Stimulated activated CD4-positive, alpha-beta T cell treated with anti-CD3 and anti-CD28 coated beads, Interleukin-1b, Interleukin-23, amount 100 ng/mL, for 48 hours (primary cell): ENCODE data around the gene ATP5F1D.

Experiments used
- DNase-seq: peaks from one replicate; pipeline ENCODE4 v3.0.0-alpha.2; 2020

The ATP5F1D gene

DNA sequence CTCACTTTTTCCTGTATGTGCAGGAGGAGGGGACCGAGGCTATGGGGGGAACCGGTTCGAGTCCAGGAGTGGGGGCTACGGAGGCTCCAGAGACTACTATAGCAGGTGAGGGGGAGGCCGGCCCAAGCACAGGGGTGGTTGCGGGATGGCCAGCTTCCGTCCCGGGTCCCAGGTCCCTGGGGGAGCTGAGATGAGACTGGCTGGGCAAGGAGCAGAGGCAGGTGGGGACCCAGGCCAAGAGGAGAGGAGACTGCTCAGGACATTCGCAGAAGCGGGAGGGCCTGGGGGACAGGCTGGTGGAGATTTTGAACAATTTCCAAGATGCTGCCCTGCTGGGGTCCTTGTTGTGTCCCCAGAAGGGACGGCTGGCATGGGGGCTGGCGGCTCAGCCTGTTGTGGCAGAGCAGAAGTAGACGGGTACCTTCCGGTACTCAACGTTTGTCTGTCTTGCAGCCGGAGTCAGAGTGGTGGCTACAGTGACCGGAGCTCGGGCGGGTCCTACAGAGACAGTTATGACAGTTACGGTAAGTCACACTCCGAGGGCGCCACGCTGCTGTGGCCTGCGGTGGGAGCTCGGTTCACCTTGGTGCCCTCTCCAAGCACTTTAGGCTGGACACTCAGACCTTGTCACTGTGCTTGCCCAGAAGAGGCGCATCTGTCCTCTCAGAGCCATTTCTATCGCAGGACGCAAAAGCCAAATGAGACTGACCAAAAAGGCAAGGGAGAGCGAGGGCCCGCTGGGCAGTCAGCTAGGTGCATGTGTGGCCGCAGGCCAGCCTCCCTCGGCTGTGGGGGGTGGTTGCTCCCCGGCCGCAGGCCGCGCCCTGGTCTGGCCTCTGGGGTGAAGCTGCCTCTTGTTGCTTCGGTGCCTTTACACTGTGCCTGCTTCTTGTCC, 30.2 kb downstream of the ATP5F1D start:
- DNase-seq: no peak

DNA sequence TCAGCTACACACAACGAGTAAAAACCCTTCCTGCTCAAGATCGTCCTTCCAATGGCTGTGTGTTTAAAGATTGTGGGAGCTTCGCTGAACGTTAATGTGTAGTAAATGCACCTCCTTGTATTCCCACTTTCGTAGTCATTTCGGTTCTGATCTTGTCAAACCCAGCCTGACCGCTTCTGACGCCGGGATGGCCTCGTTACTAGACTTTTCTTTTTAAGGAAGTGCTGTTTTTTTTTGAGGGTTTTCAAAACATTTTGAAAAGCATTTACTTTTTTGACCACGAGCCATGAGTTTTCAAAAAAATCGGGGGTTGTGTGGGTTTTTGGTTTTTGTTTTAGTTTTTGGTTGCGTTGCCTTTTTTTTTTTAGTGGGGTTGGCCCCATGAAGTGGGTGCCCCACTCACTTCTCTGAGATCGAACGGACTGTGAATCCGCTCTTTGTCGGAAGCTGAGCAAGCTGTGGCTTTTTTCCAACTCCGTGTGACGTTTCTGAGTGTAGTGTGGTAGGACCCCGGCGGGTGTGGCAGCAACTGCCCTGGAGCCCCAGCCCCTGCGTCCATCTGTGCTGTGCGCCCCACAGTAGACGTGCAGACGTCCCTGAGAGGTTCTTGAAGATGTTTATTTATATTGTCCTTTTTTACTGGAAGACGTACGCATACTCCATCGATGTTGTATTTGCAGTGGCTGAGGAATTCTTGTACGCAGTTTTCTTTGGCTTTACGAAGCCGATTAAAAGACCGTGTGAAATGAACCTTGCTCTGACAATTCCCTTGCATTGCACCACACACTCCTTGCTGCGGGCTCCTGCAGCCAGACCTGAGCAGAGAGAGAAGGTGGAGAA, 31.1 kb downstream of the ATP5F1D start:
- no peak for DNase-seq

DNA sequence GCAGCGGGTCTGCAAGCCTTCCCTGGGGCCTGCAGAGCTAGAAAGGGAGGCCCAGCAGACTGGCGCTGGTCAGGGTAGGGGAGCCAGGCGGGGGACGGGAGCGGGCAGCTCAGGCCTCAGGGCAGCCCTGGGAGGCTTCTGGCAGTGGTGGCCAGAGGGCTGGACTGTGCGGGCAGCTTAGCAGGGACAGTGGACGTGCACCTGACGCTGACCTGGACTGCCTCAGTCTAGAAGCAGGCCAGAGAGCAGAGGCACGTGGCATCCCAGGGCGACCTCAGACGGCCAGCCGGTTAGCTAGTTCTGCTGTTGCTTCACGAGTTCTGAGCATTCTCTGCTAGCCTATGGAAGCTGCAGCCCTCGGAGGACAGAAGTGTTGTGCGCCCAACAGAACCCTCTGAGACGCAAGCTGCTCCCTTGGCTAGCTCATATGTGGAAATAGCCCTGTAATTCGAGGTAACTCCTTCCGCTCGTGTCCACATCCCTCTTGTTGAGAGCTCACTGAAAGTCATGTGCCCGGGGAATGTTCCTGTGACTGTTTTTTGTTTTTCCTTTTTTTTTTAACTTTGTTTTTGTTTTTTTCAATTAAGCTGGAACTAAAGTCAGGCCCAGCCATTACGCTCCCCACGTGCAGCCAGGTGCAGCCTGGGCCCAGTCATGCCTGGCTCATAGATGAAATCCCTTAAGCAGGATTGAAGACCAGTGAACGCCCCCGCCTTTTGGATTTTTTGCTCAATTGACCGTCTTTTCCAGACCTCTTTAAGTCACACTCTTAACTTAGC, 31.9 kb downstream of the ATP5F1D start:
- no peak for DNase-seq

DNA sequence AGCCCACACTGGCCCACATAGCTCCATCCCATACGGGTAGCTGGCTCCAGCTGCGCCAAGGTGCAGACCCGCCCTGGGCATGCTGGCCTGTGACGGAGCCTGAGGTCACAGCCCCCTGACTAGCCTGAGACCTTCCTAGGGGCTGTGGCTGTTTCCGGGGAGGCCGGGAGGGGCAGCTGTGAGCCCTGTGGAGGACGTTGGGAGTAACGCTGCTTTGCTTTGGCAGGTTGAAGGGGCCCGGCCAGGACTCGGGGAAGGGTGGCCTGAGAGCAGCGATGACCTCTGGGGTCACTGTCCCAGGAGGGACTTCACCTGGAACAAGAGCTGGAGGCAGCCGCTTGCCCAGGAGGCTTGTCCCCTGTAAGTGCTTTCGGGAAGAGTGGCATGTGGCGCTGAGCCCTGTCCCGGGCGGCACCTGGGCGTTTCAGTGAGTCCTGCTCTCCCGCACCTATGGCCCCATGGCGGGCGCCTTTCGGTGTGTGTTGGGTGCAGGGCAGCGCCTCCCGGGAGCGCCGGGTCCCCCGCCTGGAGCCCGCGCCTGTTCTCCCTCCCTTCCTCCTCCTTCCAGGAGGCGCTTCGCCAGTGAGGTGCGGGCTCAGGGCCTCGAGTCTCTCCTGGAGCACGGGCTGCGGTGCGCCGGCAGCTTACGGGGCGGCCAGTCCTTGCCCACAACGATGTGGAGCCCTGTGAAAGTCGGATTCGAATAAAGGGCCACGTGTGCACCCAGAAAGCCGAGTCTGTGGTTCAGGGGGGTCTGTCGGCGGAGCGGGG, 32.7 kb downstream of the ATP5F1D start:
- no peak for DNase-seq

DNA sequence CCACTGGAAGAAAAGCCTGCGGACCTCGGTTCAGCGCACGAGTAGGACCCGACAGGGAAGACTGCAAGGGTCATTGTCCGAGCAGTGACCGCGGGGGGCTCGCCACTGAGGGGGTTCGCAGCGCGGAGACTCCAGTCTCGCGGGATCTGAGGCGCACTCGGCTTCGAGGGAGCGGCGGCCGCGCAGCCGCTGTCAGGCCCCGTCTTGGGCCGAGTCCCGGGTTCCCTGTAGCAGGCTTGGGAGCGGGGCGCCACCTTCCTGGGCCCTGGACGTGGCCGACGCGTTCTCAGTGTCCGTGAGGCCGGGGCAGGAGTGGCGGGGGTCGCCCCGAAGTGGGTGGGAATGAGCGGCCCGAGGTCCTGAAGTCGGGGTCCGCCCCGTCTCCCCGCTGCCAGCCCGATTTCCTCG, 33.3 kb downstream of the ATP5F1D start:
- DNase-seq: no peak

DNA sequence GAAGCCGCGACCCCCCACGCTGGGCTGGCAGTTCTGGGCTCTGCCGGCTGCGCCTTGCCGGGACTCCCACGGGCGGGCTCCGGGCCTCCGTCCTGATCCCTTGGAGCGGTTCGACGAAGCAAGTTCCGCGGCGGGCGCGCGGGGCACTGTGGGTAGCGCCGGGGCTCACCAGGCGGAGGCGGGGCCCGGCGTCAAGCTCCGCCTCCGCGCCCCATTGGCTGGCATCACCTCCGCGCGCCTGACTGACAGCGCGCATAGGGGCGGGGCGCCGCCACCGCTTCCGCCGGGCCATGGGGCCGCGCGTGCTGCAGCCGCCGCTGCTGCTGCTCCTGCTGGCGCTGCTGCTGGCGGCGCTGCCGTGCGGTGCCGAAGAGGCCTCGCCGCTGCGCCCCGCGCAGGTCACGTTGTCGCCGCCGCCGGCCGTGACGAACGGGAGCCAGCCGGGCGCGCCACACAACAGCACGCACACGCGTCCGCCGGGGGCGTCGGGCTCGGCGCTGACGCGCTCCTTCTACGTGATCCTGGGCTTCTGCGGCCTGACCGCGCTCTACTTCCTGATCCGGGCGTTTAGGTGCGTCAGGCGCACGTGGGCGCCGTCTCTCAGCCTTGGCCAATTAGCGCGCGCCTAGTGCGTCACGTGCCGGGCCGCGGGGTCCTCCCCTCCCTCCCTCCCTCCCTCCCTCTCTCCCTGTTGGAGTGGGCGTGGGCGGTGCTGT, 33.9 kb downstream of the ATP5F1D start, which contains the start of gene FAM174C:
FAM174C (plus strand) TSS at position 271 of the 716 bp plus-strand sequence; CDS start at position 291, 20 bp downstream.
- peak; percentile 98 for DNase-seq

DNA sequence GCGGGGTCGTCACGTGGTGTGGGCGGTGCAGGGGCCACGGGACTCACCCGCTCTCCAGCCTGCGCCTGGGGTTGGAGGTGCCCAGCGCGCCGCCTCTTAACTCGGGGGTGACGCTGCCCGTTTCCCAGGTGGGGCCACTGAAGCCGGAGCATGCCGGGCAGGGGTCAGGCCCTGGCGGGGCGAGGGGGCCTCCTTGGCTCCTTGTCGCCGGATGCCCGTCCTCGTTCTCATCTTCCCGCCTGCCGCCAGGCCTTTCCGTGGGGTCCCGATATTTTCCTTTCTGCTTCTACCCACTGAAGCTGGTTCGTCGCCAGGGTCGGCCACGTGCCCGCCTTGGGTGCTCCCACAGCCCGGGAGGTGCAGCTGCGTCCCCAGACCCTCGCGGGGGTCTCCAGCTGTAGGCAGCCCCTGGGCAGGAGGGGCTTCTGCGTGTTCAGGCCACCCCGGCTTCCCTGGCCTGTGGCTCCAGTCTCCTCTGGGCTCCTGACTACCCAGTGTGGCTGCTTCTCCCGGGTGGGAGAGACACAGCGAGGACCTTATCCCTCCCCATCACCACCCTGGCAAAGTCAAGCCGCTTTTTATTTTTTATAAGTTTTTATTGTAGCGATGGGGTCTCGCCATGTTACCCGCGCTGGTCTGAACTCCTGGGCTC, 34.6 kb downstream of the ATP5F1D start:
- DNase-seq: no peak

DNA sequence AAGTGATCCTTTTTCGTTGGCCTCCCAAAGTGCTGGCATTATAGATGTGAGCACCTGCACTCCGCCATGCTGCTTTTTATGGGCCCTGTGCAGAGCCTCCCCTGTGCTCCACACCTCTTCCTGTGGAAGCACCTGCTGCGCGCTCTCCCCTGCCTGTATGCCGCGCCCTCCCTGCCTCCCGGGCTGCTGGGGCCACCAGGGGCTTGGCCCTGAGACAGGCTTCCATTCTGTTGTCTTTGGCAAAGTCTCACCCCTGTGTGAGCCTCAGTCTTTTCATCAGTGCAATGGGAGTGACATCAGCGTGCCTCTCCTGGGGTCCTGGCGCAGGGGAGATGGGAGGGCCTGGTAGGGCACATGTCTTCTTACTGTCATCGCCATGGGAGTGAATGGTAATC, 35.1 kb downstream of the ATP5F1D start:
- peak; percentile 49 for DNase-seq

DNA sequence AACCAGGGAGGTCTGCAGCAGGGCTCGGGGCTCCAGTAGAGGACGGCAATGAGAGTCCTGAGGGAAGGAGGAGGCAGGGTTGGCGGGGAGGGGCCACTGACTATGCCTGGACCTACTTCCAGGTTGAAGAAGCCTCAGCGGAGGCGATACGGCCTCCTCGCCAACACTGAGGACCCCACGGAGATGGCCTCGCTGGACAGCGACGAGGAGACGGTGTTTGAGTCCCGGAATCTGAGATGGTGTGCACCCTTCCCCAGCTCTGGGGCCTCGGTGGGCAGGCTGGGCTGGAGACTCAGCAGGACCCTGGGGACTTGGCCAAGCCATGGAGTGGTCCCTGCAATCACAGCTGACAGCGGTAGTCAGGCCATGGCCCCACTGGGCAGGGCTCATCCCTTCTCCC, 35.5 kb downstream of the ATP5F1D start:
- no peak for DNase-seq

DNA sequence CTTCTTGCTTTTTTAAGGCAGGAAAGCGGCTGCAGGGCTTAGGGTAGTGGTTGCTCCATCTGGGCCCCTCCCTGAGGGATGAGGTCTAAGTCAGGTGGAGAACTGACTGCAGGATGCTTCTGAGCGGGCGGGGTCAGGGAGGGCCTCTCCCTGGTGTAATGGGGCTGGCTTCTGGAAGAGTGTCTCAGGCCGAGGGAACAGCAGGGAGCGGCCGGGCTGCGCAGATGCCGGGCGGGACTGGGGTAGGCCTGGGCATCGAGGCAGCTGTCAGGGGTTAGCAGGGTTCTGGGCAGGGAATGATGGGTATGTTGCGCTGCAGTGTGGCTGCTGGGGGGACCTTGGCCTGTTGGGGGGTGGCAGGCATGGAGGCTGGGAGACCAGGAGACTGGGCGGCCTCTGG, 36.5 kb downstream of the ATP5F1D start:
- DNase-seq: no peak

DNA sequence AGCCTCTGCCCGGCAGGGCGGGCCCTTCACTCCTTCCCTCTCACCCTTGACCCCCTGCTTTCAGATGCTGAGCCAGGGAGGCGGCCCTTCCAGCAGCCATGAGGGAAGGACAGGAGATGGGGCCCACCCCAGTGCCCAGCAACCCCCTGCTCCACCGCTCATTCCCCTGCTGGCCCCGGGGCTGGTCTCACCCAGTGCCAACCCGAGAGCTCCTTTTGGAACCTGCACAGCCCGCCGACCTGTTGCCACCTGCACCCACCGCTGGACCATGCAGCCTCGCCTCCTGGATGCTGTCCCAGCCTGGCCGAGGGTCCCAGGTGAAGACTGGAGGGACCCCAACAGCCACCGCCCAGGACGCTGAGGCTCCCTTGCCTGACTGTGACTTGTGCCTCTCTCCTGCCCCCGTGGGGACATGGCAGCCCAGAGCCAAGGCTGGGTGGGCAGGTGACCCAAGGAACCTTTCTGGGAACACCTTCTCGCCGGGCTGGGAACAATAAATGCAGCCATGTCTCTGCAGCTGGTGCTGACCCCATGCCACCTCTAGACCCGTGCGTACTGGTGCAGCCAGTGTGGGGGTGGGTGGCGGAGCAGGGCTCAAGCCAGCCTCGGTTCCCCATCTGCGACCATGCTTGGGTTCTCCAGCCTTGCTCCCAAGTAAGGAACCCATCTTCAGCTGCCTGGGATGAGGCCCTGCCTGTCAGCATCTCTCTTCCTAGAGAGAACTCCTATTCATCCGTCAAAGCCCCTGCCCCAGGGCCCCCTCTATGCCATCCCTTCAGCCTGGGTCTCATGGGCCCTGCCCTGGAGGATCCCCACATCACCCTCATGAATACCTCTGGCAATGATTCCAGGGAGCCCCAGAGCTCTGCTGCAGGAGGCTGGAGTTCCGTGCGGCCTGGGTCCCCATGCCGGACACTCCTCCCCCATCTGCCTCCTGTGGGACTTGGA, 37.4 kb downstream of the ATP5F1D start:
- DNase-seq: no peak

DNA sequence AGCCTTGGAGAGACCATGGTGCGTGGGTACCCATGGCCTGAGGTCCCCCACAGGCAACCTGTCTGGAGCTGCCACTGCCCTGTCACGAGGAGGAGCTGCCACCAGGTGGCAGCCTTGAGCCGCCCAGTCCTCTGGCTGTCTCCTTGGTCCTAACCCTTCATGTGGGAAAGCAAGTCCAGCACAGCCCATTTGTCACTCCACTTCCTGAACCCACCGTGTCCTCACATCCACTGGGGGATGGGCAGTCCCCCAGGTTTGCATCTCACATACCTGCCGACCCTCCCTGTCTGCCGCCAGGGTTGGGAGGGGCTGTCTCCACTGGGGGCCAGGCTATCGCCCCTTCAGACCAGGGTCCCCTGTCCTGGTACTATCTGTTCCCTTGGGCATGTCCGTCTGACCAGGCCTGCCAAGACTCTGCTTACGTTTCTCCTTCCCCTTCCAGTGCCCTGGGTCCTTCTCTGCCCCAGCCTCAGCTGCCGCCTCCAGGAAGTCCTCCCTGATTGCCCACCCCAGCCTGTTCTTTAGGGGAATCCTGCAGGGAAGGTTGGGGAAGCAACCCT, 38.3 kb downstream of the ATP5F1D start:
- DNase-seq: peak; percentile 77

DNA sequence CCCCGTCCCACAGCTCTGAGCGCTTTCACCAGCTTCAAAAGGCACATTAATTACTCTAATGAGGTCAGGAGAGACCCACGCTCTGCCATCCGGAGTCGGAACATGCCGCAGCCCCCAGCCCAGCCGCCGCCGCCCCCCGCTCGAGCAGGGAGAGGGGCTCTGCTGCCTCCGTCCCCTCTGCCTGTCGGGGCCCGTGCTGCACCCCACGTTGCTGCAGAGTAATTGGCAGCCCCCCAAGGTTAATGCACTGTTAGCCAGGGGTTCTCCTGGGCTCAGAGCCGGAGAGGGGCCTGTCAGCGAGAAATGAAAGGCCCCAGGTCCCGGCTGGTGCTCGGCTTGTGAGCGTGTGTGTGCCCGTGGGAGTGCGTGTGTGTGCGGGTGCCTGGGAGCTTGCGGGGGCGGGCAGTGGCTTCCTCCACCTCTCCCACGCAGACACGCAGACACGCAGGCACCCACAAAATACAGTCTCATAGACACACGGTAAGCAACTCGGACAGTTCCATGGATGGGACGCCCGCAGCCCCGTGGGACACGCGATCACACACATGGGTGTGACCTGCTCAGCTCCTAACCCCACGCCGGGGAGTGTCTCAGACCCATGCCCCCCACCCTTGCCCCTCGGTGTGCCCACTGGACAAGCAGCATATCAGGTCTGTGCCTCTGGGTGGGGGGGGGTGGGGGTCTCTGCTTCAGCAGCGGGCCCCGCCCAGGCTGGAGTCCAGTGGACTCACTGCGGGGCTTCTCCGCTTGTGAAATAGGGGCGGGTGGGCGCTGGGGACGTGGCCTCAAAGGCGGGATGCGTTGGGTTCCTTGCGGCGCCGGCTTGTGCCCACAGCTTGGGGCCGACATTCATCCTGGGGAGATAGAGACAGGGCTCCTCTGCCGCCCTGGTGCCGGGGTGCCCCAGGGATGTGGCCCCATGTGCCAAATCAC, 39.4 kb downstream of the ATP5F1D start:
- no peak for DNase-seq

DNA sequence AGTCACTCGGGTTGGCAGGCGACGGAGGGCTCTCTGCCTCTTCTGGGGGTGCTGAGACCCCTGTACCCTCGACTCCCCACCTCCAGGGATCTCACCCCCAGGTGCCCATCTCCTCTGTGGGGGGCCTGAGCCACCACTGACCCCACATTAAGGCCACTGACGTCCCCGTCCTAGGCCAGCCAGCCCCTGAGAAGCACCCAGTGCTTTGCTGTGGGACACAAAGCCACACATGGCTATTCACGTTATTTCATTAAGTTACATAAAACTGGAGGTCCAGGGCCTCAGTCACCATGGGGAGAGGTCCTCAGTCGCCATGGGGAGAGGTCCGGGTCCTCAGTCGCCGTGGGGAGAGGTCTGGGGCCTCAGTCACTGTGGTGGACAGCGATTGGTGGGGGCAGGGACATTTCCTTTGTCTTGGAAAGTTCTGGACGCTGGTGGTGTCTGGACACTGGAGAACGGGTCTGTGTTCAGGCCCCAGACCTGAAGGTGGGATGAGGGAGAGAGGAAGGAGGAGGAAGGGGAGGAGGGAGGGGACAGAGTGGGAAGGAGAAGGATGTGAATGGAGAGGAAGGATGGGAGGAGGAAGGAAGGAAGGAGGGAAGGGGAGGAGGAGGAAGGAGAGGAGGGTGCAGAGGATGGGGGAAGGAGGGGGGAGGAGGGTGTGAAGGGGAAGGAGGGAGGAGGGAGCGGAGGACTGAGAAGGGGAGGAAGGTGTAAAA, 40.2 kb downstream of the ATP5F1D start:
- no peak for DNase-seq

DNA sequence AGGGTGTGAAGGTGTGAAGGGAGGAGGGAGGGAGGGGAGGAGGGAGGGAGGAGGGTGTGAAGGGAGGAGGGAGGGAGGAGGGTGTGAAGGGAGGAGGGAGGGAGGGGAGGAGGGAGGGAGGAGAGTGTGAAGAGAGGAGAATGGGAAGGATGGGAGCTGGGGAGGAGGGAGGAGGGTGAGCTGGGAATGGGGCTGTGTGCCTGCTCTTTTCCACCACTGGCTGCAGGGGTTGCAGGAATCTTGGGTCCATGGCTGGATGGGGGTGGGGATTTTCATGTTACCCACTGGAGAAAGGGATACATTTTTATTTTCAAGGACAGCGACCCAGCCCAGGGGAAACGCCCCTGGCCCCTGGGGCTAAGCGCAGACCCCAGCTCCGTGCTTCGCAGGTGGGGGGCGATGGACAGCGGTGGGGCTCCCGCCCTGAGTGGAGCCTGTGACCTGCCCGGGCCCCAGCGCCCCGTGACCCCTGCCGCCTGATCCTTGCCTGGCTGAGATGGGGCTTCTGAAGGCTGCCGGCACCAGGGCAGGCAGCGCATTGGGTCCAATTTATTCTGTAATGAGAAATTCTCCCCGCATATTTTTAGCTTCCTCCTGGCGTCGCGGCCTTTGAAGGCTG, 41.1 kb downstream of the ATP5F1D start:
- no peak for DNase-seq

DNA sequence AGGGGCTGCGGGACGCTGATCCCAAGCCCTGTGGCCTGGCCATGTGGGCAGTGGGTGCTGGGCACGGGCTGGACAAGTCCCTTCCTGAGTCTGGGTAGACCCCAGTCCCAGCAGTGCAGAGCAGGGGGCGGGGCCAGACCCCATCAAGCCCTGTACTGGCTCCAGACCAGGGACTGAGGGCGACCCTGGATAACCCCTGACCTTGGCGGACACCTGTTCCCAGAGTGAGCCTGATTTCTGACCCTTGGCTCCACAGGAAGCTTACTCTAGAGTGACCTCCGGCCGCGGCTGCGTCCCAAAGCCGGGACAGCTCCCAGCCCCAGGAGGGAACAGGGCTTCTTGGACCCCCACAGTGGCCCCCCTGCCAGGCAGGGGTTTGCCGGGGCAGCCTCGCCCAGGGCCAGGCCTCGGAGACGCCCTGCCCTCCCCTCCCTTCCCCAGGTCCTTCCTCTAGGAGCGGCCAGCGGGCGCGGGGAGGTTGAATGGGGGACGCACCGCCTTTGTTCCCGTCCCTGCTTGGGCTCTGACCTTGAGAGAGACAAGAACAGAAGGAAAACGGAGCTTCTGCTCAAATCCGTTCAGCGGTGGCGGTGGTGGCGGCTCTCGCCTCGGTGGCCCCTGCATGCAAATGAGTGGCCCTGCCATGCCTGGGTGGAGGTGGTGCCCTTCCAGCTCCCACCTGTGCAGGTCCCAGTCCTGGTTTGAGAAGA, 41.8 kb downstream of the ATP5F1D start:
- DNase-seq: no peak

DNA sequence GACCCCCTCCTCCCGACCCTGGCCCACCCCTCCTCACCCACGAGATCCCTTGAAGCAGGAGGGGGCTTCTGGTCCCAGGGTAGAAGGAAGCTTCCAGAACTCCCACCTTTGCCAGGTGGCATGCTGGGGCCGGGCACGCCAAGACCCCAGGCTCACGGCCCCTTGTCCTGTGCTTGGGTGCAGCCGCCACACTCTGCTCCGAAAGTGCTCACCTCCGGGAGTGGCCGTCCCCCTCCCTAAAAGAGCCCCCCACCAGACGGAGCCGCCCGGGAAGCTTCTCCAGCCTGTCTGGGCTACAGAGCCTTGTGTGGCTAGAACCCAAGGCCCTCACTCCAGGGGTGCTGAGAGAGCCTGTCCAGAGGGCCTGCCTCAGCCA, 42.4 kb downstream of the ATP5F1D start:
- DNase-seq: no peak
